K562 (cell line): ENCODE data around the gene RAP1GAP2. TPM values are rescaled to one million over a fixed set of nuclear protein-coding genes. Genes with fewer than 3 reads are reported as not detected.

Experiments used
- ATAC-seq: fragments of 200-7000 bp; cut with Tn5 transposase; 3 replicates; pipeline ENCODE4 v1.9.1; 2020; ENCODE audit warnings: moderate library complexity
- BruUV-seq: library from RNA; stranded (reverse); fragments of 400-500 nt; replicated peaks from 2 replicates; lab custom pipeline; 2021; lab: Mats Ljungman, UMichigan
- CTCF ChIA-PET: fragments of 300-600 bp; formaldehyde crosslinking; extraction: SDS; loops from one replicate; lab custom pipeline; 2021; ENCODE audit warnings: low intra/inter-chr PET ratio; lab: Yijun Ruan, JAX
- POLR2A ChIA-PET: fragments of 300-600, 350-650 bp; sonication (Branson Sonifier 250); formaldehyde crosslinking; extraction: SDS; loops from one replicate; lab custom pipeline; 2021; ENCODE audit warnings: antibody characterized with exemption, inconsistent platforms; lab: Yijun Ruan, JAX
- DNase-seq, 4 experiments: peaks; one replicate each; pipeline versions ENCODE4 v3.0.0 to v3.0.0-alpha.2; 2011 to 2018; ENCODE audit warnings: low spot score in 3 of 4, mixed read lengths in 3 of 4; ENCODE audit errors: extremely low read depth in 1 of 4
- FAIRE-seq: peaks from 2 replicates; lab custom pipeline; 2011; peaks lifted over from hg19 to GRCh38; lab: Jason Lieb, UNC
- H2AFZ ChIP-seq: 2 replicates; pipeline ENCODE4 v1.6.0; 2011; ENCODE audit warnings: low read depth, low read length, control low read depth, inconsistent platforms
- H3K27ac ChIP-seq: fragments of 200-600 bp; 3 replicates; pipeline ENCODE4 v1.8.0; 2011; ENCODE audit warnings: low read depth, mild to moderate bottlenecking, control low read depth, inconsistent platforms, low read length, moderate library complexity, mixed read lengths; ENCODE audit errors: extremely low read depth
- H3K27me3 ChIP-seq, 2 experiments: fragments of 300-600 bp in 1 of 2; 2 replicates in 1 of 2; 3 replicates in 1 of 2; pipeline versions ENCODE4 v1.6.0 to v1.8.0; 2011; ENCODE audit warnings: inconsistent platforms in 2 of 2, low read length in 2 of 2, mild to moderate bottlenecking in 1 of 2, mixed read lengths in 1 of 2, moderate library complexity in 1 of 2; ENCODE audit not compliant: control insufficient read depth in 2 of 2, insufficient read depth in 2 of 2
- H3K36me3 ChIP-seq: fragments of 300-600 bp; 3 replicates; pipeline ENCODE4 v1.8.0; 2011; ENCODE audit warnings: mild to moderate bottlenecking, low read length, inconsistent platforms; ENCODE audit not compliant: control insufficient read depth, insufficient read depth
- H3K4me1 ChIP-seq, 2 experiments: fragments of 200-600 bp in 1 of 2; replicated peaks in 1 of 2; 2 replicates in 1 of 2; 3 replicates in 1 of 2; pipeline versions ENCODE4 v1.5.1 to v1.8.0; 2011; ENCODE audit warnings: inconsistent platforms in 2 of 2, low read length in 2 of 2, mild to moderate bottlenecking in 1 of 2, mixed read lengths in 1 of 2, moderate library complexity in 1 of 2; ENCODE audit not compliant: control insufficient read depth in 2 of 2, insufficient read depth in 2 of 2
- H3K4me2 ChIP-seq: 2 replicates; pipeline ENCODE4 v1.6.1; 2011; ENCODE audit warnings: low read length, control low read depth, inconsistent platforms, mixed read lengths; ENCODE audit not compliant: insufficient read depth
- H3K4me3 ChIP-seq: fragments of 200-600 bp; sonication (generic), shearing (Covaris generic); 2 replicates; pipeline ENCODE4 v1.5.1; 2016; ENCODE audit warnings: control low read depth, inconsistent platforms
- H3K79me2 ChIP-seq: fragments of 200-600 bp; 3 replicates; pipeline ENCODE4 v1.8.0; 2011; ENCODE audit warnings: low read length, inconsistent platforms; ENCODE audit not compliant: control insufficient read depth, insufficient read depth
- H3K9ac ChIP-seq, 2 experiments: 2 replicates each; pipeline versions ENCODE4 v1.6.0 to v1.6.1; 2011; ENCODE audit warnings: low read depth in 2 of 2, low read length in 2 of 2, control low read depth in 1 of 2, inconsistent platforms in 1 of 2, mild to moderate bottlenecking in 1 of 2, mixed read lengths in 1 of 2; ENCODE audit not compliant: insufficient read depth in 1 of 2
- H3K9me1 ChIP-seq: one replicate; pipeline ENCODE4 v1.6.0; 2011; ENCODE audit warnings: inconsistent platforms, mild to moderate bottlenecking, low read length, moderate library complexity; ENCODE audit not compliant: control insufficient read depth, insufficient read depth
- H3K9me3 ChIP-seq: replicated peaks from 2 replicates; pipeline ENCODE4 v1.5.1; 2011; ENCODE audit warnings: low read depth, low read length, inconsistent platforms; ENCODE audit not compliant: control insufficient read depth, insufficient read depth
- H4K20me1 ChIP-seq: replicated peaks from 2 replicates; pipeline ENCODE4 v1.6.1; 2011; ENCODE audit warnings: low read length, inconsistent platforms, mixed read lengths; ENCODE audit not compliant: control insufficient read depth, insufficient read depth
- BHLHE40 ChIP-seq: IDR thresholded peaks from 2 replicates; pipeline ENCODE4 v1.6.1; 2011; ENCODE audit warnings: low read length, improper control_type of control experiment
- FOXA3 ChIP-seq, 2 experiments: fragments of 450-650 bp in 1 of 2; sonication (generic) in 1 of 2; formaldehyde crosslinking; IDR thresholded peaks in 1 of 2; conservative IDR thresholded peaks in 1 of 2; 2 replicates each; pipeline versions ENCODE4 v1.4.0 to v1.8.0; 2020 to 2022; ENCODE audit warnings: mild to moderate bottlenecking in 2 of 2, missing genetic modification reagents in 1 of 2
- NFATC3 ChIP-seq: fragments of 450-650 bp; IDR thresholded peaks from 2 replicates; pipeline ENCODE4 v1.6.1; 2017; ENCODE audit warnings: mild to moderate bottlenecking
- SREBF1 ChIP-seq: fragments of 150-350 bp; IDR thresholded peaks from 2 replicates; pipeline ENCODE4 v1.6.1; 2014; ENCODE audit warnings: antibody characterized with exemption, low read depth, low read length, borderline replicate concordance
- ZFP1 ChIP-seq: fragments of 450-650 bp; formaldehyde crosslinking; IDR thresholded peaks from 2 replicates; pipeline ENCODE4 v1.4.0; 2020; ENCODE audit warnings: mild to moderate bottlenecking, mixed read lengths
- ZNF507 ChIP-seq: conservative IDR thresholded peaks from 2 replicates; pipeline ENCODE4 v1.6.1; 2017; ENCODE audit warnings: missing genetic modification characterization, missing compliant biosample characterization
- WGBS: fragments of 100-300 bp; shearing (Covaris generic); methylation state at CpG from one replicate; pipeline ENCODE4 v1.1.6; 2016; ENCODE audit warnings: low coverage, mixed read lengths; ENCODE audit not compliant: insufficient coverage; ENCODE audit errors: missing lambda C conversion rate; 5-methylcytosine and 5-hydroxymethylcytosine counted together
- in situ Hi-C: fragments of 300-500 bp; cut with MboI; formaldehyde crosslinking; loops from 4 replicates; pipeline ENCODE4 v1.15.0; 2018; ENCODE audit warnings: inconsistent platforms, mixed read lengths
- intact Hi-C: fragments of 100-400 bp; cut with micrococcal nuclease; formaldehyde crosslinking; loops from 2 replicates; pipeline ENCODE4 v1.14.2; 2022
- polyA plus RNA-seq, 8 experiments: library from polyadenylated mRNA; depleted of rRNA in 4 of 8; stranded (reverse) in 5 of 8; unstranded in 3 of 8; fragments of >200 nt; fragmentation: Nextera tagmentation in 2 of 8; fragmentation: Illumina TruSeq in 1 of 8; extraction: Ambion mirVana in 2 of 8; extraction: Trizol in 1 of 8; gene quantifications; 2 replicates each; pipeline versions ENCODE4 v1.2.1 to v1.2.3, GENCODE V29; 2011 to 2014; ENCODE audit warnings: inconsistent platforms in 1 of 8, missing spikeins in 1 of 8
- total RNA-seq, 7 experiments: library from RNA; depleted of rRNA in 6 of 7; stranded (reverse); fragments of >200 nt in 6 of 7; fragmentation: Illumina TruSeq in 2 of 7; extraction: Trizol in 2 of 7; gene quantifications; 2 replicates each; pipeline versions ENCODE4 v1.2.1 to v1.2.3, GENCODE V29; 2011 to 2021; ENCODE audit warnings: low replicate concordance in 1 of 7
- TF ChIP-seq, protein P1 (sequence below): sonication (generic); formaldehyde crosslinking; IDR thresholded peaks from 2 replicates; pipeline ENCODE4 v1.8.0; 2022; ENCODE audit warnings: missing genetic modification reagents, mild to moderate bottlenecking, borderline replicate concordance
- TF ChIP-seq, protein P2 (sequence below): fragments of 250-450 bp; sonication (Bioruptor Pico); IDR thresholded peaks from 2 replicates; pipeline ENCODE4 v1.4.0; 2020; ENCODE audit warnings: mild to moderate bottlenecking, moderate library complexity

The RAP1GAP2 gene
- total and polyA plus RNA-seq, 9 of the 15 experiments (the other 6 are each of a cell fraction or from before 2014, with no cell fraction given), result 0.01 to 1.3 (median 0.42) TPM; not detected in 1

DNA sequence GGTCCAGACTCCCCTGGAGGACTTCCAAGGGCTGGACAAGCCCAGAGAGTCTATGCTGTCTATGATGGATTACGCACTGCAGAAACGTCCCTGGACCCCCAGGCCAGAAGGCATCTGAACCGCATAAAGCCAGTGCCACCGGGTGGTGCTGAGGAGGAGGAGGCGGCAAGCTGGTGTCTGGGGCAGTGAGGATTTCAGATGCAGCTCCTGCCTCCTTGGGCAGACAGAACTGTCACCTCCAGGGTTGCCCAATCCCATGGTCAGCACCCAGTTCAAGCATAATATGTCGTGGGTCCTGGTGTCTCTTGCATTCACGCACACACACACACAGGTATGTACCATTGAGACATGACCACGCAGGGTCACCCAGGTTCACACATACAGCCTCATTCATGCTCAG, 25.6 kb downstream of the RAP1GAP2 start:
- 0% methylated on average over 4 of the region's 8 CpGs for WGBS
- intact Hi-C loops, result no loop called here

More for the DNA sequence above, 25.6 kb downstream of the RAP1GAP2 start:
- in situ Hi-C loops, result no loop called here
- Histone ChIP-seq H3K9me3 (no peaks in the 10 kb centered on the region), H3K27ac (no peak overlapping the region), H3K4me2 (no peak overlapping the region), H3K9ac (no peak overlapping the region), H3K27me3 (peaks cover 4 to 22% of the 10 kb centered on the region in 2 experiments; a peak in 2 of 5 replicates), H2AFZ (no peak overlapping the region), H3K79me2 (no peaks in the 10 kb centered on the region)
- POLR2A ChIA-PET, result no interaction called here
- FAIRE-seq (no peak), ATAC-seq (no peak)
- TF ChIP-seq ZNF507 (tag), result no peak
- no peak for TF ChIP-seq SREBF1
- TF ChIP-seq NFATC3, result no peak
- TF ChIP-seq, protein P1, sequence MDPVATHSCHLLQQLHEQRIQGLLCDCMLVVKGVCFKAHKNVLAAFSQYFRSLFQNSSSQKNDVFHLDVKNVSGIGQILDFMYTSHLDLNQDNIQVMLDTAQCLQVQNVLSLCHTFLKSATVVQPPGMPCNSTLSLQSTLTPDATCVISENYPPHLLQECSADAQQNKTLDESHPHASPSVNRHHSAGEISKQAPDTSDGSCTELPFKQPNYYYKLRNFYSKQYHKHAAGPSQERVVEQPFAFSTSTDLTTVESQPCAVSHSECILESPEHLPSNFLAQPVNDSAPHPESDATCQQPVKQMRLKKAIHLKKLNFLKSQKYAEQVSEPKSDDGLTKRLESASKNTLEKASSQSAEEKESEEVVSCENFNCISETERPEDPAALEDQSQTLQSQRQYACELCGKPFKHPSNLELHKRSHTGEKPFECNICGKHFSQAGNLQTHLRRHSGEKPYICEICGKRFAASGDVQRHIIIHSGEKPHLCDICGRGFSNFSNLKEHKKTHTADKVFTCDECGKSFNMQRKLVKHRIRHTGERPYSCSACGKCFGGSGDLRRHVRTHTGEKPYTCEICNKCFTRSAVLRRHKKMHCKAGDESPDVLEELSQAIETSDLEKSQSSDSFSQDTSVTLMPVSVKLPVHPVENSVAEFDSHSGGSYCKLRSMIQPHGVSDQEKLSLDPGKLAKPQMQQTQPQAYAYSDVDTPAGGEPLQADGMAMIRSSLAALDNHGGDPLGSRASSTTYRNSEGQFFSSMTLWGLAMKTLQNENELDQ (CRISPR knock-in tag), result no peak
- TF ChIP-seq BHLHE40, result no peak
- TF ChIP-seq, protein P2, sequence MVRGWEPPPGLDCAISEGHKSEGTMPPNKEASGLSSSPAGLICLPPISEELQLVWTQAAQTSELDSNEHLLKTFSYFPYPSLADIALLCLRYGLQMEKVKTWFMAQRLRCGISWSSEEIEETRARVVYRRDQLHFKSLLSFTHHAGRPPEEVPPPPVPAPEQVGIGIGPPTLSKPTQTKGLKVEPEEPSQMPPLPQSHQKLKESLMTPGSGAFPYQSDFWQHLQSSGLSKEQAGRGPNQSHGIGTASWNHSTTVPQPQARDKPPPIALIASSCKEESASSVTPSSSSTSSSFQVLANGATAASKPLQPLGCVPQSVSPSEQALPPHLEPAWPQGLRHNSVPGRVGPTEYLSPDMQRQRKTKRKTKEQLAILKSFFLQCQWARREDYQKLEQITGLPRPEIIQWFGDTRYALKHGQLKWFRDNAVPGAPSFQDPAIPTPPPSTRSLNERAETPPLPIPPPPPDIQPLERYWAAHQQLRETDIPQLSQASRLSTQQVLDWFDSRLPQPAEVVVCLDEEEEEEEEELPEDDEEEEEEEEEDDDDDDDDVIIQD (CRISPR knock-in tag), result no peak
- no peak for TF ChIP-seq ZFP1 (CRISPR knock-in tag)
- no peak for TF ChIP-seq FOXA3 (CRISPR knock-in tag; conservative IDR thresholded peaks at IDR 0.05 in 1 of 2, IDR thresholded peaks at IDR 0.05 in 1 of 2)
- TF ChIP-seq, all 486 proteins: peak for 0
- CTCF ChIA-PET, result no interaction called here
- Histone ChIP-seq H3K36me3 (no peaks in the 10 kb centered on the region), H3K4me1 (no peaks in the 10 kb centered on the region), H4K20me1 (no peaks in the 10 kb centered on the region), H3K4me3 (no peak overlapping the region), H3K9me1 (no peaks in the 10 kb centered on the region)
- no TSS peak for BruUV-seq
- no peak for DNase-seq
